ENCODE data around the gene SNX20.

The SNX20 gene

GRCh38 chr16:50676684-50677225, 4.4 kb downstream of the SNX20 start:
- Histone ChIP-seq H3K36me3 (replicated peaks) (no peaks in the 10 kb centered on the region), H3K27ac (no peak overlapping the region)
- DNase-seq = no peak

GRCh38 chr16:50675686-50676610, 5.2 kb downstream of the SNX20 start:
- H3K36me3 ChIP-seq (replicated peaks) = no peaks in the 10 kb centered on the region
- H3K27me3 ChIP-seq (replicated peaks) = no peaks in the 10 kb centered on the region
- H3K4me3 ChIP-seq (ENCODE audit: low read depth, low read length) = no peak overlapping the region
- no peak for TF ChIP-seq CTCF (IDR thresholded peaks at IDR 0.05; ENCODE audit: low read depth, low read length, missing control alignments)
- in situ Hi-C loops (cut with HindIII; ENCODE audit: low pct_ligation_motif_present, low sequenced_read_pairs) = no loop called here
- no peak for DNase-seq
- H3K27ac ChIP-seq = no peak overlapping the region

More at GRCh38 chr16:50676684-50677225, 4.4 kb downstream of the SNX20 start:
- TF ChIP-seq CTCF (IDR thresholded peaks at IDR 0.05; ENCODE audit: low read depth, low read length, missing control alignments) = no peak
- in situ Hi-C loops (cut with HindIII; ENCODE audit: low pct_ligation_motif_present, low sequenced_read_pairs) = no loop called here
- H3K27me3 ChIP-seq (replicated peaks) = no peaks in the 10 kb centered on the region
- no peak overlapping the region for H3K4me3 ChIP-seq (ENCODE audit: low read depth, low read length)

- TF ChIP-seq CTCF (IDR thresholded peaks at IDR 0.05; ENCODE audit: low read depth, low read length, missing control alignments) = no peak
- Histone ChIP-seq H3K4me3 (ENCODE audit: low read depth, low read length) (no peak overlapping the region), H3K27me3 (replicated peaks) (no peaks in the 10 kb centered on the region), H3K36me3 (replicated peaks) (no peaks in the 10 kb centered on the region), H3K27ac (no peak overlapping the region)
- DNase-seq = no peak
- in situ Hi-C loops (cut with HindIII; ENCODE audit: low pct_ligation_motif_present, low sequenced_read_pairs) = no loop called here
Measured at GRCh38 chr16:50674831-50675230, 6.3 kb downstream of the SNX20 start.

- Histone ChIP-seq H3K27me3 (replicated peaks) (no peaks in the 10 kb centered on the region), H3K27ac (no peak overlapping the region), H3K4me3 (ENCODE audit: low read depth, low read length) (no peak overlapping the region), H3K36me3 (replicated peaks) (no peaks in the 10 kb centered on the region)
- no peak for DNase-seq
- no peak for TF ChIP-seq CTCF (IDR thresholded peaks at IDR 0.05; ENCODE audit: low read depth, low read length, missing control alignments)
- in situ Hi-C loops (cut with HindIII; ENCODE audit: low pct_ligation_motif_present, low sequenced_read_pairs) = no loop called here
Measured at GRCh38 chr16:50673496-50674275, 7.4 kb downstream of the SNX20 start.

GRCh38 chr16:50671644-50672260, 9.4 kb downstream of the SNX20 start:
- H3K27ac ChIP-seq = no peak overlapping the region
- DNase-seq = peak; percentile 47

More at GRCh38 chr16:50671644-50672260, 9.4 kb downstream of the SNX20 start:
- Histone ChIP-seq H3K36me3 (replicated peaks) (no peaks in the 10 kb centered on the region), H3K4me3 (ENCODE audit: low read depth, low read length) (no peak overlapping the region), H3K27me3 (replicated peaks) (no peaks in the 10 kb centered on the region)
- TF ChIP-seq CTCF (IDR thresholded peaks at IDR 0.05; ENCODE audit: low read depth, low read length, missing control alignments) = peak; percentile 75
- in situ Hi-C loops (cut with HindIII; ENCODE audit: low pct_ligation_motif_present, low sequenced_read_pairs) = no loop called here

Data from brain microvascular endothelial cell (primary cell).